Mucosa of descending colon (tissue), 3 donors: ENCODE data around the gene NTM. TPM values are rescaled to one million over a fixed set of nuclear protein-coding genes. Genes with fewer than 3 reads are reported as not detected.

Experiments
- ATAC-seq: fragments of 200-7000 bp; cut with Tn5 transposase; one replicate; pipeline ENCODE4 v1.9.1; 2020; ENCODE audit warnings: mild to moderate bottlenecking, moderate library complexity
- DNase-seq, 3 donors: peaks; one replicate each; pipeline ENCODE4 v3.0.0-alpha.2; 2020
- H3K36me3 ChIP-seq: fragments of 200-600 bp; one replicate; pipeline ENCODE4 v1.8.0; 2021; ENCODE audit warnings: low read depth, mild to moderate bottlenecking
- H3K4me1 ChIP-seq: fragments of 200-600 bp; one replicate; pipeline ENCODE4 v1.8.0; 2021; ENCODE audit warnings: low read depth, mild to moderate bottlenecking
- H3K4me3 ChIP-seq: fragments of 200-600 bp; one replicate; pipeline ENCODE4 v1.8.0; 2021; ENCODE audit warnings: mild to moderate bottlenecking
- H3K9me3 ChIP-seq: fragments of 200-600 bp; one replicate; pipeline ENCODE4 v1.8.0; 2021; ENCODE audit warnings: mild to moderate bottlenecking
- intact Hi-C, 2 donors: fragments of 100-400 bp; cut with DNase I in 1 of 2; cut with micrococcal nuclease in 1 of 2; formaldehyde crosslinking; loops; one replicate each; pipeline versions ENCODE4 v1.11.0 to v1.11.1; 2022; cut with DNase I, micrococcal nuclease
- total RNA-seq, 3 donors: library from RNA; stranded (reverse); fragmentation: NEBNext Ultra II Directional in 2 of 3; extraction: Animal tissue kit (Norgen Biotek cat#: 25700) in 2 of 3; gene quantifications; one replicate each; pipeline versions ENCODE4 v1.2.1 to v1.2.4, GENCODE V29; 2021 to 2023
- TF ChIP-seq, protein P1 (sequence below): fragments of 200-600 bp; IDR thresholded peaks from one replicate; pipeline ENCODE4 v1.8.0; 2022; ENCODE audit warnings: antibody characterized with exemption, mild to moderate bottlenecking
- donor health status: DM: no; HTN: no; CAD: no; lungs with moderate emphysema.
- donor health status: DM: no; HTN: no; CAD: no.
- donor health status: DM: no; HTN: yes; CAD: no.

NTM gene
- total RNA-seq, 3 donors from 2014 or later: 0.64 to 7.7 (median 1.2) TPM

DNA sequence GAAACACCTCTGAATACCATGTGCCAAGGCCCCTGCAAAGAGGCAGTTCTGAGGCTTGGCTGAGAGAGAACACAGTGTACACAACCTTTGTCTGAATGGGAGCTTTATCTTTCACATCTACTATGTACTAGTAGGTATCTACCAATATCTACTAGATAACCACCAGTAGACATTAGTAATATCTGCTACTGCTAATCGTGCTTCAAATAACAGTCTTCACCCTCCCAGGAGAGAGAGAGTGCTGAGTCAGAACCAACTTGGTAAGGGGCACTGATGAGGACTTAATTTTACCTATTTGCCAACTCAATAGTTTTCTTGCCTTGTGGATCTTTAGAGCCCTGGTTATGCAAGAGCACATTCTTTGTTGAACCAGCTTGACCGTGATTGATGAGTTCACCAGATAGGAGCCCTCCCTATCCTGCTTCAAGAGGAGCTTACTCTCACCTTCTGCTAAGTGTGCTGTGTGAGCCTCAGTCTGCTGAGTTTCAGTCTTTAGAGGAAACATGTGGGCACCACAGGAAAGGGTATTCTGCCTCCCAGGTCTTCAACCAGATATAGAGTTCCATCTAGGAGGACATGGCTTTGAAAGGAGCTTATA lies 967.5 kb downstream of the NTM start:
- no peak overlapping the region for H3K4me3 ChIP-seq
- DNase-seq (no peak), ATAC-seq (no peak)
- intact Hi-C loops: no loop called here
- no peaks in the 10 kb centered on the region for H3K4me1 ChIP-seq
- TF ChIP-seq, protein P1, sequence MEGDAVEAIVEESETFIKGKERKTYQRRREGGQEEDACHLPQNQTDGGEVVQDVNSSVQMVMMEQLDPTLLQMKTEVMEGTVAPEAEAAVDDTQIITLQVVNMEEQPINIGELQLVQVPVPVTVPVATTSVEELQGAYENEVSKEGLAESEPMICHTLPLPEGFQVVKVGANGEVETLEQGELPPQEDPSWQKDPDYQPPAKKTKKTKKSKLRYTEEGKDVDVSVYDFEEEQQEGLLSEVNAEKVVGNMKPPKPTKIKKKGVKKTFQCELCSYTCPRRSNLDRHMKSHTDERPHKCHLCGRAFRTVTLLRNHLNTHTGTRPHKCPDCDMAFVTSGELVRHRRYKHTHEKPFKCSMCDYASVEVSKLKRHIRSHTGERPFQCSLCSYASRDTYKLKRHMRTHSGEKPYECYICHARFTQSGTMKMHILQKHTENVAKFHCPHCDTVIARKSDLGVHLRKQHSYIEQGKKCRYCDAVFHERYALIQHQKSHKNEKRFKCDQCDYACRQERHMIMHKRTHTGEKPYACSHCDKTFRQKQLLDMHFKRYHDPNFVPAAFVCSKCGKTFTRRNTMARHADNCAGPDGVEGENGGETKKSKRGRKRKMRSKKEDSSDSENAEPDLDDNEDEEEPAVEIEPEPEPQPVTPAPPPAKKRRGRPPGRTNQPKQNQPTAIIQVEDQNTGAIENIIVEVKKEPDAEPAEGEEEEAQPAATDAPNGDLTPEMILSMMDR: no peak
- H3K9me3 ChIP-seq: peaks cover 5% of the 10 kb centered on the region
- no peaks in the 10 kb centered on the region for H3K36me3 ChIP-seq

DNA sequence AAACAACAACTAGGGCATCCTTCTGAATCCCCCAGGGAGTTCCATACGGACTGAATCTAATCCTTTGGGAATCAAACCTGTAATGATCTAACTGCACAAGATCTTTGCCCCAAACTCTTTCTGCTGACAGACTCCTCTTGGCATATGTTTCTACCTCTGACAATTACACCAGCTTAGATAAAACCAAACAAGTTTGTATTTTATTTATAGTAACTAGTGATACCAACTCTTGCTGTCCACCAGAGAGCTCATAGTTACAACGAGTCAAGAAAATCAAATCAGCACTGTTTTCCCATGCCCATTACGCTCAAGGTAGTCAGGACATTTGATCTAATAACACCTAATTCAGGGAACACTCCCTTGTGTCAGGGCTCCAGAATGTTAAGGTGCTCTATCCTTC lies 972.0 kb downstream of the NTM start:
- DNase-seq (no peak), ATAC-seq (no peak)
- Histone ChIP-seq H3K4me3 (no peak overlapping the region), H3K9me3 (no peaks in the 10 kb centered on the region), H3K36me3 (no peaks in the 10 kb centered on the region), H3K4me1 (no peaks in the 10 kb centered on the region)
- intact Hi-C loops: no loop called here
- TF ChIP-seq, protein P1: no peak

DNA sequence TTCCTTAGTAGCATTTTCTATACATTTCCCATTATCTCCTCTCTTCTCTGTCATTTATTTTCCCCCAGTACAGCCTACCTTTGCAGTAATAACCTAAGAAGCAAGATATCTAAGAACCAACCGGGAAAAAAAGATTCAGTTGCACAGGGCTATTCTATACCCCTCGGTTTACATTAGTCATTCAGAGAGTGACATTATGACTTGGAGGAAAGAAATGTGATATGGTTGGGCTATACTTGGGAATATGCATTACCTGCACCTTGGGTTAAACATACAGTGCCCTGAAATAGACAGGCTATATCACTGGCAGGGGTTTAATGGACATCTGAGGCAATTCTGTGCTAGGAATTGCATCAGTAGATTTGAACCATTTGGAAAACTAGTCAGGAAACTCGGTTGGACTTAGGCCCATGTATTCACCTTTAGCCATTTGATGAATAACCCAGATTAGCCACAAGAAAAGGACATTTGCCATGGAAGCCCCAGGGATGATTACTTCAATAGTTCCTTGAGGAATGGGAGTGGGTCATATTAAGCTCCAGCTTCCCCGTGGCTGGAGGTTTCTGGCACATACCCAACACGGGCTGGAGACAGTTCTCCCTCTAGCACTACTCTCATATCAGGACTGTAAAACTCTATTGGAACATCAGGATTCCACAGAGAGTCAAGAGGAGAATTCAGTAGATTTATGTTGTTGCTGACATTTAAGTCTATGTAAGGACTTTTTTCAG lies 973.2 kb downstream of the NTM start:
- intact Hi-C loops: no loop called here
- H3K36me3 ChIP-seq: no peaks in the 10 kb centered on the region
- no peaks in the 10 kb centered on the region for H3K9me3 ChIP-seq
- H3K4me1 ChIP-seq: no peaks in the 10 kb centered on the region
- ATAC-seq: no peak
- DNase-seq: no peak
- H3K4me3 ChIP-seq: no peak overlapping the region
- TF ChIP-seq, protein P1: no peak

DNA sequence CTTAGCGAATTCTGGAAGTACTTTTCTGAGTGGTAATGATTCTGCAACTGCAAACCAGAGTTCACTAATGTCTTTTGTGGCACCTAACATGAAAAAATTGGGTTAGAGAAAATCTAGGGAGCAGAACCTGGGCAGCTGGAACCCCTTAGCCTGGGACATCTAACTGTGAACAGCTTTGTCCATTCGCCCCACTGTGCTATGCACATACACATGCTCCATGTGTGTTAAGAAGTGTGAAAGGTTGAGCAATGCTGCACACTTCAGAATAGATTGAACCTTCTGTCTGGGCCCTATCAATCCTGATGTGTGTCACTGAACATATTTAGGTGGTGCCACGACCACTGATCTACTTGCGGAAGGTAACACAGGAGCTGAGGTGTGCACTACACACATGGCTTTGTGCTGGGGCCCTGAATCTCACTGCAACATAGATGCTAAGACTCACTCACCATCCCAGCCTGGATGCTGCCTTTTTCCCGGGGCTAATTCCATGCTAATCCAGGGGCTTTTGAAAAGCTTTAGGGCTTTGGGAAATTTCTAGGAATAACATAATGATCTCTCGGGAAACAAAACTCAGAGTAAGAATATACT lies 976.2 kb downstream of the NTM start:
- Histone ChIP-seq H3K4me3 (no peak overlapping the region), H3K9me3 (peaks cover 3% of the 10 kb centered on the region), H3K36me3 (no peaks in the 10 kb centered on the region), H3K4me1 (no peaks in the 10 kb centered on the region)
- no peak for ATAC-seq
- intact Hi-C loops: no loop called here
- no peak for DNase-seq
- TF ChIP-seq, protein P1: no peak

DNA sequence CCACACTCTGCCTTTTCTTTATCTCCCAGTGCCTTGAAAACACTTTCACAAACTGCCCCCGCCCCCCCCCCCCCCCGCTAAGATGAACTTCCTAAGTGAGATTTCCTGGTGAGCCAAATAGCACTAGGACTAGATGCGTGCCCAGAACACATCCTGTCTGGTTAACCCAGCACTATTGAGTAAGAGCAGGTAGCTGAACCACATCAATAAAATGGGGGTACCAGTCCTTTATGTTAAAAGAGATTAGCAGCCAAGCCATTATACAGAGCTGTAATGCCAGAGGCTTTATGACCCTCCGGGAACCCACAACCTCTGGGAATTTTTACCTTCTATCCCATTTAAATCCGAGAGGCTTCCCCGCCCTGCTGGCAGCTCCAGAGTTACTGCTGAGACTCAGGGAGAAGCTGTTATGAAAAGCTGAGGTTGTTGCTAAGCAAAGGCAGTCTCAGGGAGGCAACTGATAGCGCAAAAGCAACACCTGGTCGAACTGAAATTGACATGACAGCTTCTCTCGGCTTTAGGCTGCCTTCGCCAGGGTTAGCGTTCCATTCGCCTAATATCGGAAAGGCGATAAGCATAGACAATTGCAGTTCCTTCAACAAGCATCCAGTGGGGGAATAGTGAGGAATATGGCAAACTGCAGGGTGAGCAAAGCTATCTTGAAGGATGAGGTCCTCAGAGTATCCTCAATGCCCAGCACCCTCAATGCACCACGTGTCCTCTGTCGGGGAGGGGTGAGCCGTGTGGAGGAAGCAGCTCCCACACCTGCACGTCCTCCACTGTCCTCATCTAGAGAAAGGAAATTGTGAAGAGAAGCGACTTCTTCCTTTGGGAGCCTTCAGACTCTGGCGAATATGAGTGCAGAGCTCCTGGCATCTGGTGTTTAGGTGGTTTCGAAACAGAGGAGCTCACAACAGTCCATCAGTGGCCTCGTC lies 977.0 kb downstream of the NTM start:
- TF ChIP-seq, protein P1: no peak
- ATAC-seq: no peak
- Histone ChIP-seq H3K36me3 (no peaks in the 10 kb centered on the region), H3K4me3 (no peak overlapping the region), H3K4me1 (no peaks in the 10 kb centered on the region), H3K9me3 (peaks cover 7% of the 10 kb centered on the region)
- DNase-seq: no peak
- intact Hi-C loops: no loop called here
